Stimulated activated CD4-positive, alpha-beta T cell treated with anti-CD3 and anti-CD28 coated beads, Interleukin-12 subunit alpha, Interleukin-12 subunit beta, amount 100 ng/mL, for 4 hours (primary cell): Measurements from ENCODE around the gene OSBPL1A.
"Not testable (repeated sequence)": the region's sequence is repeated elsewhere in the genome, so short reads cannot be mapped to it uniquely, and the experiment has no call there.

ENCODE experiments used
- DNase-seq: peaks from one replicate; pipeline ENCODE4 v3.0.0-alpha.2; 2020

Gene OSBPL1A

GRCh38 chr18:24176727-24177416, 220.8 kb downstream of the OSBPL1A start:
- DNase-seq = peak; percentile 34

DNA sequence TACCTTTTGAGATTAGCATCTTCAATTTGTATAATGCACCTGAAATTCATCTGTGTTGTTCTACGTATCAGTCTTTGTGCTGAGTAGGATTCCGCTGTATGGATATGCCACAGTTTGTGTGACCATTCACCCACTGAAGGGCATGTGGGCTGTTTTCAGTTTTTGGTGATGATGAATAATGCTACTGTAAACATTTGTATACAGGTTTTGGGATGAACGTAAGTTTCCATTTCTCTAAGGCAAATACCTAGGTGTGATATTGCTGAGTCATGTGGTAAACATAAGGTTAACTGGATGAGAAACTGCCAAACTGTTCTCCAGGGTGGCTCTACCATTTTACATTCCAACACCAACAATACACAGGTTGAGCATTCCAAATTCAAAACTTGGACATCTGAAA, 223.6 kb downstream of the OSBPL1A start:
- no peak for DNase-seq

DNA sequence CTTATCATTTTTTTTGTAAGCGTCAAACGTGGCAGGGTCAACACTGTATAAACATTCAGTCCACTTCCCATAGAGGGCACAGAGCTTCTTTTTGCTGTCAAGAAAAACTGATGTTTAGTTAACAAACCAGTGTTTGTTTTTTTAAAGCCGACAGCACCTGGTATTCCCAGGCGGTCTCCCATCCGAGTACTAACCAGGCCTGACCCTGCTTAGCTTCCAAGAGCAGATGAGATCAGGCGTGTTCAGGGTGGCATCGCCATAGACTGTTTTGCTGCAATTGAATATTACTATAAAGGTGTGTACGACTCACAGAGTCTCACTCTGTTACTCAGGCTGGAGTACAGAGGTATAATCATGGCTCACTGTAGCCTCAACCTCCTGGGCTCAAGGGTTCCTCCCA, 227.3 kb downstream of the OSBPL1A start:
- DNase-seq = no peak

DNA sequence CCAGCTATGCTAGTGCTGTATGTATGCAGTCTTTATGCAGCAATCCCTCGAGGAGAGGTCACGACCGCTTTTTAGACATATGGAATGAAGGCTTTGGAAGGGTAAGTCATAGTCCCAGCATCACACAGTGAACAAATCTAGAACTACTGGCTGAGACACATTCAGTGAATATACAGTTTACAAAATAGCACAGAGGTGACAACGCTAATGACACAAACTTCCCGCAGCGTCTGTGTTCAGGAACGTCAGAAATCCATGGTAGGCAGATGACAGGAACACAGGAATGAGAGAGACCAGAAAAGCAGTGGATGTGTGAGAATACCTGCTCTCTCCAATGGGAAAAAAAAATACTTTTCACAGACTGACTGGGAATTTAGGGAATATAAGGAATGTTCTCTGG, 229.1 kb downstream of the OSBPL1A start:
- DNase-seq = no peak

- no peak for DNase-seq
Measured at GRCh38 chr18:24161304-24161703, 236.3 kb downstream of the OSBPL1A start.

GRCh38 chr18:24160086-24160485, 237.5 kb downstream of the OSBPL1A start:
- no peak for DNase-seq

DNA sequence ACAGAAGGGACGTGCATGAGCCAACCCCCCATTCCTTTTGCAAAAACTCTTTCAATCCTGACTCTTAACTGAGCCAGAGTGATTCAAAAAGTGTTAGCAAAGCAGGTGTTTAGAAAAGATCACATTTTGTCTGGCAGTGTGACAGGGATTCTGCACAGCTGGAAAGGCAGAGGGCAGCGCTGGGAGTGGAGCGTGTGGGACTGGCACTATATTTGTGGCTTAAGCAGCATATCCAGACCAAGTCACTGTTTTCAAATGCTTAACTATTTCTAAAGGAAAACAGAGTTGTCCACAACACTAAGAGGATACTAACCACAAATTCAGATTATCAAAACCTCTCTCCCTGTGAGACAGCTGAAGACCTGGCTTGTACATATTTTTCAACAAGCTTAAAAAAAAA, 239.8 kb downstream of the OSBPL1A start:
- no peak for DNase-seq

DNA sequence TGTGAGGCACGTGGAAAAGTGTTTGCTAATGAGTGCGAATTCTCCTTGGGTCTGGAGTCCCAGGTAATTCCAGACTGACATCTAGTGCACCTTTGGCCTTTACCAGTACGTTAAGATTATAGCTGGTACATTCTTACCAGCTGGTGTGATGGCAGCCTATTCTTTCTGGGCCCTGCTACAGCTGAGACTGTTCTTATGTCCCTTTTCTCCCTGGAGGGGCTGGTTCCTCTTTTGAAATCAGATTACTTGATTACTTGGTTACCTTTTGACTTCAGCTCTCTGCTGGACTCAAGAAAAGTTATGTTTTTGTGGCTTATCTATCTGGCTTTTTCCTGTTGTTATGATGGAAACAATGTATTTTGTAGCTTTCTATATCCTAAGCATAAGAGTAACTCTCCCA, 244.2 kb downstream of the OSBPL1A start:
- DNase-seq = no peak

GRCh38 chr18:24149591-24149990, 248.0 kb downstream of the OSBPL1A start:
- DNase-seq = not testable (repeated sequence)

GRCh38 chr18:24142376-24142775, 255.2 kb downstream of the OSBPL1A start:
- no peak for DNase-seq

GRCh38 chr18:24140697-24141096, 256.9 kb downstream of the OSBPL1A start:
- DNase-seq = no peak

GRCh38 chr18:24138789-24139616, 258.6 kb downstream of the OSBPL1A start, which contains the start of gene CABYR:
Gene CABYR (plus strand): TSS chr18:24139062. CDS start chr18:24143115, 4,053 bp downstream.
- DNase-seq = peak; percentile 68

- no peak for DNase-seq
Measured at GRCh38 chr18:24138409-24138788, 259.2 kb downstream of the OSBPL1A start.

DNA sequence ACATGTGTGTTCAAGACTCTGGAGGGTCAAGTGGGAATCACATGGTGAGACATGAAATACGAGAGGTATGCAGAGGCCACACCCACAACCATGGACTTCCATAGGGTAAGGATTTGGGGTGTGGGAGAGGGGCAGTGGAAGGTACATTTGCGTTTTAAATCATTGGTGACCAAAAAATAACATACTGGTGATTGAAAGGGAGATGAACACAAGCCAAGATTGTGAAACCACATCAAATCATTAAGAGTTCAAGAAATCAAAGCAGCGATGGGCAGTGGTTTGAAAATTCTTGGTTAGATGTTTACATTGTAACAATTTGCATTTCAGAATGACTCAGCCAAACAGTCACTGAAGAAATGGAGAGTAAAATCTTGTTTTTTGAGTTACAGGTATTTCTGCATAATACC, 260.7 kb downstream of the OSBPL1A start:
- DNase-seq = no peak

DNA sequence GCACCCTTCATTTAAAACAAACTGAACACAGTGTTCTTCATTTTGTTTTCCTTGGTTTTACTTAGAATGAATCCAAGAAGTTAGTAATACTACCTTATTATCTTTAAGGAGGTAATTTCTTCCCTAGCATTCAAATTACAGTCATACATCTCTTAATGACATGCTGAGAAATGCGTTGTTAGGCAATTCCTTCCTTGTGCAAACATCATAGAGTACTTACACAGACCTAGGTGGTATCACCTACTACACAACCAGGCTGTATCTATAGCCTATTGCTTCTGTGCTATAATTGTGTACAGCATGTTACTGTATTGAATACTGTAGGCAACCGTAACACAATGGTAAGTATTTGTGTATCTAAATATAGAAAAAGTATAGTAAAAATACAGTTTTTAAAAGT, 267.1 kb downstream of the OSBPL1A start:
- no peak for DNase-seq

DNA sequence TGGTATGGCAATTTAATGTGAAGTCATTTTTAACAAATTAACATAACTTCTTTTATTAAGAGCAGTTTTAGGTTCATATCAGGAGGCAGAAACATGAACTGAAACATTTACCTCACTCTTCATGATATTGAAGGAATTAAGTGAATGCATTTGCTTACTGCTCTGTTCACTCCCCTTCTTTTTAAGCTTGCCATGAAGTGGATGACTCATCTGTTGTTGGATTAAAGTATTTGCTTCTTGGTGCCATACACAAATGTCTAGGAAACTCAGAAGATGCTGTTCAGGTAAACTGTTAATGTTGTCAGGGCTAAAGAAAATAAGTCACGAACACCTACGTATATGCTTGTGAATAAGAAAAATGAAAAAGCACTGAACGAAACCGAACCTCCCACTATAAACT, 268.9 kb downstream of the OSBPL1A start:
- no peak for DNase-seq

DNA sequence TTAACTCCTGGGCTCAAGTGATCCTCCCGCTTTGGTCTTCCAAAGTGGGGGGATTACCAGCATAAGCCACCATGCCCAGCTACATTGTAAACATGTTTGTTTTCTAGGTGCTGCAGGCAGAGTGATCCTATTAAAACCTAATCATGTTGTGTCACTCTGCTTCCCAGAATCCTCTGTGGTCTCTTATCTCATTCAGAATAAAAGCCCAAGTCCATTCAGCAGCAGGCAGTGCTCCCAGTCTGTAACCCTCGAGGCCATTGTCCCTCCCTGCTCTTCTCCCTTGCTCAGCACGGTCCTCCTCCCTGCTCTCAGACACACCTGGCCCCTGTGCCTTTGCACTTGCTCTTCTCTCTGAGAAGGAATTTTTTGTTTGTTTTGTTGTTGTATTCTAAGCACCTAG, 269.9 kb downstream of the OSBPL1A start:
- DNase-seq = no peak

DNA sequence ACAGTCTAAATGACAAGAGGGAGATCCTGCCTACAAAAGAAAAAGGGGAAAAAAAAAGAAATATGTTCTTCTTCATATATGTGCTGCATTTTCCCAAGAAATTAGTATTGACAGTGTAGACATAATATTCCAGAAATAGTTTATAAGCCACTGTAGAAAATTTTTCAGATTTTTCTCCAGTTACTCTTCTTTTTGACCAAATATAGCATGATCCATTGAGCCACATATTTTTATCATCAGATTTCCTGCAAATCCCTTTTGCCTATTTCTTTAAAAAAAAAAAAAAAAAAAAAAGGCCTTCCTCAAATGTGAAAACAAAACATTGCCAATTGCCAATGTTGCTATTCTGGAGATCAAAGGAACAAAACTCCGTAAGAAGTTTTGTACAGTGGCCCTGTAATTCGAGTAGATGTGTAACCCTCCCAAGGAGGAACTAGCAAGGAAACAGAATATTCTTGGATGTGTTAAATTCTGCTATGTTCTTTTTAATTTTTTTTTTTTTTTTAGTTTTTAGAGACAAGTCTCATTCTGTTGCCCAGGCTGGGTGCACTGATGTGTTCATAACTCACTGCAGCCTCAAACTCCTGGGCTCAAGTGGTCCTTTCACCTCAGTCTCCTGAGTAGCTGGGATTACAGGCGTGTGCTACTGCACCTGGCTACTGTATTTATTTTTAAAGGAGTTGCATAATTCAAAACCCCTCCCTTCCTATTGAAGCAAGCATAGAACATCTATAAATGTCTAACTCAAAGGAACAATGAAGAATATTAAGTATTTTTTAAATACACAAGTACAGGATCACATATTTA, 271.3 kb downstream of the OSBPL1A start:
- no peak for DNase-seq

DNA sequence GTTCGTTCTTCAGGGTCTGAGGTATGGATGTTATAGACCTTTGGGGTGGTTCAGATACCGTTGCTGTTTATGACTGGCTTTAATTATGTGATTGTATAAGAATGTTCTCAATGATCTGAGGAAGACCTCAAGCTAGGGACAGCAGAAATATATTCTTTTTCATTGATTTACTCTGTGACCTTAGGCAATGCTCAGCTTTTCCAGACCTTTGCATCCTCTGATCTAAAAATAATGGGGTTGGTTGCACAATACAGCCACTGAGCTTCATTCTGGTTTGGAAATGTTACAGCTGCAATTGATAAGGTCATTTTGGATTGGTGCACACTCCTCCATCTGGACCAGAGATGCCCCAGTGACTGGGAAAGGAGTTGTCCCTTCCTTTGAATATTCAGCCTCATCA, 276.0 kb downstream of the OSBPL1A start:
- DNase-seq = no peak

DNA sequence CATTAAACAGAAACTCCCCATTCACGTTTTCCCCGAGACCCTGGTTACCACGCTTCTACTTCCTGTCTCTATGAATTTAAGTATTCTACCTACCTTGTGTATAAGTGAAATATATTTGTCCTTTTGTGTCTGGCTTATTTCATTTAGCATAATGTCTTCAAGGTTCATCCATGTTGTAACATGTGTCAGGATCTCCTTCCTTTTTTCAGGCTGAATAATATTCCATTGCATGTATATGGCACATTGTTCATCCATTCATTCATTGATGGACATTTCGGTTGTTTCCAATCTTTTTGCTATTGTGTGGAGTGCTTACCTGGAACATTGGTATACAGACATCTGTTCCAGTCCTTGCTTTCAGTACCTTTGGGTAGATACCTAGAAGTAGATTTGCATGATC, 276.9 kb downstream of the OSBPL1A start:
- no peak for DNase-seq

DNA sequence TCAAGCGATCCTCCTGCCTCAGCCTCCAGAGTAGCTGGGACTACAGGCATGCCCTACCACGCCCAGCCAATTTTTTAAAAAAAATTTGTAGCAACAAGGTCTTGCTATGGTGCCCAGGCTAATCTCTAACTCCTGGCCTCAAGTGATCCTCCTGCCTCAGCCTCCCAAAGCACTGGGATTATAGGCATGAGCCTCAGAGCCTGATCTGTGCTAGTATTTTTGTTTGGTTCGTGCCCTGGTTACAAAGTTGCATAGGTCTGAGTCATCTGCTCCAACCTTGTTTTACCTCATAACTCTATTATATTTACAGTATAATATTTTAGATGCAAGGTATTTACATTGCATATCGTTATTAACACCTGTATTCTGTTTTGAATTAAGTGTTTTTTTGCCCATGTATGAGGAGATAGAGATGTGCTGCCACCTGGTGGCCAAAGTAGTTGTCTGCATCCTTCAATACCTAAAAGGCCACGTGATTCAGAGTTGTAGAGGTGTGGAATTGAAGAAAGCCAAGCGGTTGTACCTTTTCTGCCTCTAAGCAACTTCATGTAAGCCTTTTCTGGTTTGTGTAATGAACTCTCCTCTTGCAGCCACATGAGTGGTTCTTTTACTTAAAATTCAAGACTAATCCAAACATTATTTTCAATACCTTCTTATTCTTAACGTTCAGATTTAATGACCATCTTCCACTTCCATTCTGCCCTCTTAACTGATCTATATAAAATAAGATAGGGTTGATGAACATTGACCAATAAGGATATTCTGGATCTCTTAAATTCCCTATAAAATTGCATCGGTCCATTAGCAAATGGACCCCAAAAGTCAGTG, 278.7 kb downstream of the OSBPL1A start:
- DNase-seq = peak; percentile 74

GRCh38 chr18:24115628-24116027, 282.0 kb downstream of the OSBPL1A start:
- DNase-seq = no peak
